ENCODE measurements around the gene RXFP4. TPM values are rescaled to one million over a fixed set of nuclear protein-coding genes. Genes with fewer than 3 reads are reported as not detected.

RXFP4 gene
- total and polyA plus RNA-seq, 9 of the 15 experiments (the other 6 are each of a cell fraction or from before 2014, with no cell fraction given), result 0.64 TPM; not detected in 8

DNA sequence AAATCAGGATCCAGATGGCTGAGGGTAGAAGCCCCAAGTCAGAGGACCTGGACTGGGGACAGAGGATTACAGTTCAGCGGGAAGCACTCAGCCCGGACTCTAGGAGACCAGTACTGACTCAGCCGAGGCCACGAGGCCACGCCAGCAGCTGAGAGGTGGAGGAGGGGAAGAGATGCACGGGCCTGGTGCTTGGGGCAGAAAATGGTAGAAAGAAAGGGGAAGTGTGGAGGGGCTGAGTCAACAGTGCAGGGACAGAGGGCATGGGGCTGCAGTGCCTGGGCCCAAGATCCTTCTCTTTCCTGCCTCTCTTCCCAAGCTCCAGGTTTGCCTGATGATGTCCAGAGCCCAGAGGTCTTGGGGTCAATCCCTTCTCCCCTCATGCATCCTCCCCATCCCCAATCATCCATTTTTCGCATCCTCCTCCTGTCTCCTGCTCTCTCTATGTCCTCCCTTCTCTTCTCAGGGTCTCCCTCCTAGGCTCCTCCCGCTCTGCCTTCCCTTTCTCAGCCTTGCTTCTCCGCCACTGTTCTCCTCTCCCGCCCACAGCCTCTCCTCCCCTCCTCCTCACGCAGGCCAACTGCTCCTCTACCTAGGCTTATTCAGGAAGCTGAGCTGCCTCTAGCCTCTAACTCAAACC lies 29.2 kb downstream of the RXFP4 start:
- Histone ChIP-seq H3K36me3 (ENCODE audit: control insufficient read depth, insufficient read depth, low read length) (peaks cover 79% of the 10 kb centered on the region; the same call in 2 of the 3 replicates), H3K9me3 (replicated peaks; ENCODE audit: control insufficient read depth, insufficient read depth, low read depth, low read length) (no peaks in the 10 kb centered on the region), H3K4me2 (ENCODE audit: insufficient read depth, low read length) (peak overlapping the region; percentile 67), H3K79me2 (ENCODE audit: control insufficient read depth, insufficient read depth, low read length) (peaks cover 83% of the 10 kb centered on the region), H3K9ac (ENCODE audit: insufficient read depth in 1 of 2, low read depth in 2 of 2, low read length in 2 of 2) (peak overlapping the region; percentile 50 to 85), H3K4me1 (replicated peaks in 1 of 2; ENCODE audit: control insufficient read depth in 2 of 2, insufficient read depth in 2 of 2, low read length in 2 of 2) (peaks cover 52 to 54% of the 10 kb centered on the region in 2 experiments), H3K27ac (ENCODE audit: extremely low read depth, low read depth, low read length) (peak overlapping the region; percentile 83), H3K9me1 (ENCODE audit: control insufficient read depth, insufficient read depth, low read length) (peaks cover 5% of the 10 kb centered on the region), H4K20me1 (replicated peaks; ENCODE audit: control insufficient read depth, insufficient read depth, low read length) (peaks cover 9% of the 10 kb centered on the region; the same call in 1 of the 2 replicates), H3K27me3 (ENCODE audit: control insufficient read depth in 2 of 2, insufficient read depth in 2 of 2, low read length in 2 of 2) (no peaks in the 10 kb centered on the region), H3K4me3 (0 out of 2 replicates have a peak overlapping the region, but pooled peaks have one; percentile 9), H2AFZ (ENCODE audit: low read depth, low read length) (no peak overlapping the region)
- WGBS (ENCODE audit: insufficient coverage, low coverage, missing lambda C conversion rate), result 4% methylated on average over 10 of the region's 11 CpGs
- DNase-seq (ENCODE audit: extremely low read depth in 1 of 4, low spot score in 3 of 4), result peak in 3 of 4 experiments; percentile 53 to 85 (median 80)
- ChIA-PET POLR2A (interaction anchor here (0.7 to 6.0 kb wide), 7 partner anchors 7 to 35 kb away, joined by 3 to 41 read pairs (median 5); partner anchors contain the start of gene ARHGEF2), CTCF (ENCODE audit: low intra/inter-chr PET ratio) (no interaction called here)
- intact Hi-C loops (cut with micrococcal nuclease) (no loop called here), in situ Hi-C loops (cut with MboI) (no loop called here)
- peak; percentile 83 for ATAC-seq
- no TSS peak for BruUV-seq (replicated peaks)
- peak; percentile 91 for FAIRE-seq
- TF ChIP-seq POLR2B (IDR thresholded peaks at IDR 0.05; ENCODE audit: low read depth, partially characterized antibody), result peak; percentile 44
- TF ChIP-seq HLTF (IDR thresholded peaks at IDR 0.05), result no peak
- TF ChIP-seq ELK1 (CRISPR knock-in tag; IDR thresholded peaks at IDR 0.05), result no peak
- no peak for TF ChIP-seq ZFP1 (CRISPR knock-in tag; IDR thresholded peaks at IDR 0.05)
- TF ChIP-seq GATAD2A (IDR thresholded peaks at IDR 0.05), result no peak
- TF ChIP-seq, protein P1, sequence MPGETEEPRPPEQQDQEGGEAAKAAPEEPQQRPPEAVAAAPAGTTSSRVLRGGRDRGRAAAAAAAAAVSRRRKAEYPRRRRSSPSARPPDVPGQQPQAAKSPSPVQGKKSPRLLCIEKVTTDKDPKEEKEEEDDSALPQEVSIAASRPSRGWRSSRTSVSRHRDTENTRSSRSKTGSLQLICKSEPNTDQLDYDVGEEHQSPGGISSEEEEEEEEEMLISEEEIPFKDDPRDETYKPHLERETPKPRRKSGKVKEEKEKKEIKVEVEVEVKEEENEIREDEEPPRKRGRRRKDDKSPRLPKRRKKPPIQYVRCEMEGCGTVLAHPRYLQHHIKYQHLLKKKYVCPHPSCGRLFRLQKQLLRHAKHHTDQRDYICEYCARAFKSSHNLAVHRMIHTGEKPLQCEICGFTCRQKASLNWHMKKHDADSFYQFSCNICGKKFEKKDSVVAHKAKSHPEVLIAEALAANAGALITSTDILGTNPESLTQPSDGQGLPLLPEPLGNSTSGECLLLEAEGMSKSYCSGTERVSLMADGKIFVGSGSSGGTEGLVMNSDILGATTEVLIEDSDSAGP (CRISPR knock-in tag; IDR thresholded peaks at IDR 0.05), result no peak
- TF ChIP-seq, protein P2, sequence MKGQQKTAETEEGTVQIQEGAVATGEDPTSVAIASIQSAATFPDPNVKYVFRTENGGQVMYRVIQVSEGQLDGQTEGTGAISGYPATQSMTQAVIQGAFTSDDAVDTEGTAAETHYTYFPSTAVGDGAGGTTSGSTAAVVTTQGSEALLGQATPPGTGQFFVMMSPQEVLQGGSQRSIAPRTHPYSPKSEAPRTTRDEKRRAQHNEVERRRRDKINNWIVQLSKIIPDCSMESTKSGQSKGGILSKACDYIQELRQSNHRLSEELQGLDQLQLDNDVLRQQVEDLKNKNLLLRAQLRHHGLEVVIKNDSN (CRISPR knock-in tag; IDR thresholded peaks at IDR 0.05), result peak; percentile 72
- TF ChIP-seq ZBTB11 (CRISPR knock-in tag; IDR thresholded peaks at IDR 0.05), result 0 out of 6 replicates have a peak, but pooled peaks of 1 of the 3 experiments have one; percentile 15
- no peak for TF ChIP-seq ZNF551 (CRISPR knock-in tag; IDR thresholded peaks at IDR 0.05)
- no peak for TF ChIP-seq MEF2D (tag; conservative IDR thresholded peaks at IDR 0.05; ENCODE audit: low read depth)
- TF ChIP-seq ZNF174 (CRISPR knock-in tag; IDR thresholded peaks at IDR 0.05), result no peak
- TF ChIP-seq ZNF764 (CRISPR knock-in tag; IDR thresholded peaks at IDR 0.05; ENCODE audit: low read depth), result no peak
- no peak for TF ChIP-seq POLR2H (tag; IDR thresholded peaks at IDR 0.05; ENCODE audit: low read depth)
- no peak for TF ChIP-seq KLF10 (CRISPR knock-in tag; IDR thresholded peaks at IDR 0.05)
